HS-27A (cell line): ENCODE results near the gene ELP1.

Experiments used
- DNase-seq: peaks from one replicate; pipeline ENCODE4 v3.0.0-alpha.2; 2012; ENCODE audit warnings: low read depth, missing footprints

Gene ELP1

GRCh38 chr9:108882052-108882888, 51.7 kb downstream of the ELP1 start:
- DNase-seq, result no peak

GRCh38 chr9:108880738-108881316, 53.1 kb downstream of the ELP1 start:
- DNase-seq, result no peak

DNA sequence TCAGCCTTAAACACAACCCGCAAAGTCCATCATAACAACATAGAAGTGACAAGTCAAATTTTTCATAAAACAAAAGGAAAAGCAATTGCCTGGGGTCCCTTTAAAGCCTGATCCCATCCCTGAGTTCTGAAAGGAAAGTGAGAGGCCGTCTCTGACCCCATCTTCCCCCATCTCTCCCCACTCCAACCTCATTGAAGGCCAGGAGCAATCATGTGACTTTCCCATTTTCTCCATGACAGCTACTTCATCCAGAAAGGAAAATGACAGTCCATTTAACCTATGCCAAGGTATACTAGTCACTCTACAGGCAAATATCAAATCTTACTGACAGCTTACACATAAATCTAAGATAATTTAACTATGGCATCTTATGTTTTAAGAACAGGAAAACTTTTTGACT, 56.4 kb downstream of the ELP1 start:
- DNase-seq, result no peak

DNA sequence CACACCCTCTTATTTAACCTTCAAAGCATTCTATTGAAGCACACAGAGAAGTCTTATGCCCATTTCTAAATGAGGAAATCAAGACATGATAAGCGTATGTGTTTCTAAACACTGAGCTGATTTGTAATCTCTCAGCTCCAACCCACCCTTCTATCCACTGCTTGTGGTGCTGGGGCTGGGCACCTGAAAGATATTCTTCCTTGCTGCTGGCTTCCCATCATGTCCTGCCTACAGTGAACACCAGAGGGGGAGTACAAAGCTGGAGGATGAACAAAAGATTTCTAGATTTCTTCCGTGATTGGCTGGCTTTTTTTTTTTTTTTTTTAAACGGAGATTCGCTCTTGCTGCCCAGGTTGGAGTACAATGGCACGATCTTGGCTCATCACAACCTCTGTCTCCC, 57.5 kb downstream of the ELP1 start:
- DNase-seq, result no peak

DNA sequence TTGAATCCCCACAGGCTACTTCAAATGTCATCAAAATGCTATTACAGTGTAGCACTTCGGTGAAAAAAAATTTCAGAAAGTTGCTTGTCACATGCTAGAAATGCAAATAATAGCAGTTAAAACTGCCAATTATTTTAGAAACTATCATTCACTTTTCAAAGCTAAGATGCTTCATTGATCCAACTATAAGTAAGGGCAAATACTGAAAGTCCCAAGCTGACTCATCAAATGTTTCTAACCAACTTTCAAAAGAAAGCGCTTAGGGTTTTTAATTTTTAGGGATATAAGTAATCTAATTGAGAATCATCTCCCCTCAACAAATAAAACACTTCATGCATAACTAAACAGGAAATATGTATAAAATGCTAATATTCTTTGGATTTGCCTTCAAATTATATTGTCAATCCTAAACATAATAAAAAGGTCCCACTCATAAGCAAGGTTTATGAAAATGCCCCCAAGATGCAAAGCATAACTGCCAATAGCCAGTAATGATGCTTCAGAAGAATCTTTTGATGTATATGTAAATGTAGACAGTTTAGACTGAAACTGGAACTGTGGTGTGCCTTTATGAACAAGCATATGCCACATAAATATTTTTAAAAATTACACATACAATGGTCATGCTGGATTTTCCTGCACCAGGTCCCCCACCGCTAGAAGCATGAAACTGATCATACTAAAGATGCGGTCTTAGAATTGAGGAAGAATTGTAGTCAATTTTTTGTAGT, 59.7 kb downstream of the ELP1 start:
- no peak for DNase-seq

- peak; percentile 22 for DNase-seq
These were observed 64.7 kb downstream of the ELP1 start for GRCh38 chr9:108869092-108869725.

- no peak for DNase-seq
These were observed 66.1 kb downstream of the ELP1 start for GRCh38 chr9:108867829-108868228.

- DNase-seq, result no peak
These were observed 66.8 kb downstream of the ELP1 start for GRCh38 chr9:108867116-108867515.

- no peak for DNase-seq
These were observed 67.9 kb downstream of the ELP1 start for GRCh38 chr9:108866001-108866420.

DNA sequence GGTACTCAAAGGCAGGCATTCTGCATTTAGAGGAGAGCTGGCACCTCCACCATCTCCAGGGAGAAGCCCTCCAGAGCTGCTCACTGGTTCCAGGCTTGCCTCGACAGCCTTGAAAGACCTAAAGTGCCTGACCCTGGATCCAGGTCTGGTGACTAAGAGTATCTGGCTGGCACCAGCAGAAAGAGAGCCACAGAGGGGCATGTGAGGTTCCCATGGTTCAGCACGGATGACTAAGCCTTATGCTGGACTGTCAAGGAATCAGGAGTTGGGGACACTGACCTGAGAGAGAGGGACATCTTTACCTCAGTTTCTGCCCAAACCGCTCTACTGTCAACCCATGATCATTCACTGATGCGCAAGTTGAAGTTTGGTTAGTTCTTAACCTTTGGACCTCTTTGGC, 68.9 kb downstream of the ELP1 start:
- no peak for DNase-seq

DNA sequence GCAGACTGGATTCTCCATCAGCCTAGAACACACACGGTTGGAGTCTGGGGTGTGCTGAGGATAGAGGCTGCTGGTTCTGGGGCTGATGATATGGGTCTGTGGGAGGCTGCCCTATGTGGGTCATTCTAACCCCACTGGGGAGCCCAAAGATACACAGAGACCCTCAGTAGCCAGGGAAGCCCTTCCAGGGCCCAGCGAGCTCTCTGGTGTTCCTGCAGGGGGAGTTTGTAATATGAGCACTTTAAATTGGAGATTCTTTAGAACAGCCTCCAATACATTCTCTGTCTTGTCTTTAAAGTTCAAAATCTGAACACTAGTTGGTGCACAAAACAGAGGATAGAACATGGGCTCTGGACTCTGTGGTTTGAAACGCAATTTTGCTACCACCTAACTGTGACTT, 69.5 kb downstream of the ELP1 start:
- DNase-seq, result no peak

- DNase-seq, result no peak
These were observed 70.0 kb downstream of the ELP1 start for GRCh38 chr9:108863891-108864290.

- DNase-seq, result no peak
These were observed 71.9 kb downstream of the ELP1 start, which contains the start of gene ACTL7A for GRCh38 chr9:108861997-108862396. ACTL7A (plus strand) TSS chr9:108862266; CDS start chr9:108862323, 57 bp downstream.

DNA sequence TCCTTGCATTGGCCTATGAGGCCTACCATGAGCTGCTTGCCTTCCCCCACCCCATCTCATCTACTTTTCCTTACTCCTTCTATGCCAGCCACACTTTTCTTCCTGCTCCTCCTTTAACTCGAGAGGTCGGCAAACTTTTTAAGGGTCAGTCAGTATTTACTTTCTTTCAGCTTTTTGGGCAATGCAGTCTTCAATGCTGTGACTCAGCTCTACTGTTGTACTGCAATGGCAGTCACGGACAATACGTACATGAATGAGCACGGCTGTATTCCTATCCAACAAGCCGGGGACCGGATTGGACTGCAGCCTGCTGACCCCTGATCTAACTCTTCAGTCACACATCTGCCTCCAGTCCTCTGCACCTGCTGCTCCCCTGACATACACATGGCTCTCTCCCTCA, 72.5 kb downstream of the ELP1 start:
- DNase-seq, result no peak

GRCh38 chr9:108860764-108861163, 73.2 kb downstream of the ELP1 start:
- no peak for DNase-seq

GRCh38 chr9:108860354-108860753, 73.6 kb downstream of the ELP1 start:
- no peak for DNase-seq

GRCh38 chr9:108859459-108860114, 74.3 kb downstream of the ELP1 start:
- no peak for DNase-seq

- no peak for DNase-seq
These were observed 76.4 kb downstream of the ELP1 start for GRCh38 chr9:108857572-108857971.

DNA sequence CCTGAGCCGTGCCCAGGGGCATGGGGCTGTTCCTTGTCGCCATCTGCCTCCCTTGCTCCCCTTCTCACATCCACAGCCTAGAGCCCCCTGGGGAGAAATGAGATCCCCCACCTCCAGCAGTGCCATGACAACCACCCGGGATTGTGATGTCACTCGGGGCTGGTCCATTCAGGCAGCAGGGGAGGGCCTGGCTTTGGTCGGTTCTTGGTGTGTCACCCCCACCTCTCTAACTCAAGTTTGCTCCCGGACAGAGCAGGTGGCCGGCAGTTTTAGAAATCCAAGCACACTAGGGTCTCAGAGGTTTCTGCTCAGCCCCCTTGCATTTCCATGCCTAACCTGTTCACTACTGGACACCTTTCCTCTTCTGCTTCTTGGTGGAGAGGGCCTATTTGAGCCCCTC, 78.0 kb downstream of the ELP1 start, which contains the start of gene ACTL7B:
TSS of gene ACTL7B (minus strand) at position 99 of the 400 bp plus-strand sequence. CDS start at position 43, 56 bp downstream.
- no peak for DNase-seq

GRCh38 chr9:108855529-108855886, 78.4 kb downstream of the ELP1 start:
- no peak for DNase-seq

GRCh38 chr9:108854641-108855528, 79.0 kb downstream of the ELP1 start:
- DNase-seq, result no peak
